ENCODE data around the gene NAGLU. TPM values are rescaled to one million over a fixed set of nuclear protein-coding genes. Genes with fewer than 3 reads are reported as not detected.

NAGLU gene
- total and polyA plus RNA-seq, 2 of the 13 experiments (the other 11 are each of a cell fraction or from before 2014, with no cell fraction given), result 28.2 to 40.1 TPM

- peak in 1 of 2 experiments; percentile 60; a peak in 1 of 4 replicates for TF ChIP-seq REST (IDR thresholded peaks at IDR 0.05; ENCODE audit: borderline replicate concordance in 1 of 2, low read depth in 1 of 2, low read length in 2 of 2)
- TF ChIP-seq GATAD1 (CRISPR knock-in tag; IDR thresholded peaks at IDR 0.05), result peak; percentile 65; the same call in 1 of the 2 replicates
- TF ChIP-seq TFE3 (CRISPR knock-in tag; IDR thresholded peaks at IDR 0.05), result 0 out of 2 replicates have a peak, but pooled peaks have one; percentile 41
- peak; percentile 96 for TF ChIP-seq HNF4A (CRISPR knock-in tag; IDR thresholded peaks at IDR 0.05)
- TF ChIP-seq AKNA (CRISPR knock-in tag; IDR thresholded peaks at IDR 0.05; ENCODE audit: borderline replicate concordance), result no peak
- 0 out of 2 replicates have a peak, but pooled peaks have one; percentile 27 for TF ChIP-seq SRY (CRISPR knock-in tag; IDR thresholded peaks at IDR 0.05)
- TF ChIP-seq SCMH1 (CRISPR knock-in tag; IDR thresholded peaks at IDR 0.05; ENCODE audit: borderline replicate concordance), result no peak
- TF ChIP-seq CCDC6 (CRISPR knock-in tag; IDR thresholded peaks at IDR 0.05), result peak; percentile 67; the same call in 1 of the 2 replicates
- peak; percentile 21; the same call in 1 of the 2 replicates for TF ChIP-seq TAF1 (CRISPR knock-in tag; IDR thresholded peaks at IDR 0.05)
- peak; percentile 90 for TF ChIP-seq ONECUT2 (CRISPR knock-in tag; IDR thresholded peaks at IDR 0.05)
- peak; percentile 74 for TF ChIP-seq RXRA (CRISPR knock-in tag; IDR thresholded peaks at IDR 0.05)
- no peak for TF ChIP-seq TERF1 (CRISPR knock-in tag; IDR thresholded peaks at IDR 0.05)
- peak; percentile 51; the same call in 1 of the 2 replicates for TF ChIP-seq KAT7 (CRISPR knock-in tag; IDR thresholded peaks at IDR 0.05; ENCODE audit: borderline replicate concordance)
- TF ChIP-seq ZSCAN30 (CRISPR knock-in tag; IDR thresholded peaks at IDR 0.05), result no peak
- no peak for TF ChIP-seq MZF1 (CRISPR knock-in tag; IDR thresholded peaks at IDR 0.05; ENCODE audit: borderline replicate concordance)
- TF ChIP-seq YEATS2 (CRISPR knock-in tag; IDR thresholded peaks at IDR 0.05; ENCODE audit: borderline replicate concordance), result peak; percentile 53; the same call in 1 of the 2 replicates
Observed at GRCh38 chr17:42564815-42565522, 28.9 kb downstream of the NAGLU start (continued).

All from HepG2 (cell line).